Hepatocyte (in vitro differentiated cells): ENCODE results near the gene XYLB. TPM values are rescaled to one million over a fixed set of nuclear protein-coding genes. Genes with fewer than 3 reads are reported as not detected.

Source experiments
- DNase-seq: peaks from one replicate; pipeline ENCODE4 v3.0.0-alpha.2; 2016; ENCODE audit warnings: low spot score
- H2AFZ ChIP-seq: fragments of 200-600 bp; sonication (generic); 2 replicates; pipeline ENCODE4 v1.6.0; 2016; ENCODE audit warnings: antibody characterized with exemption, mild to moderate bottlenecking
- H3K27ac ChIP-seq: fragments of 200-600 bp; sonication (generic); 2 replicates; pipeline ENCODE4 v1.5.1; 2016; ENCODE audit warnings: mild to moderate bottlenecking
- H3K27me3 ChIP-seq: fragments of 200-600 bp; sonication (generic); 2 replicates; pipeline ENCODE4 v1.6.1; 2016
- H3K36me3 ChIP-seq: fragments of 200-600 bp; sonication (generic); replicated peaks from 2 replicates; pipeline ENCODE4 v1.5.1; 2016; ENCODE audit warnings: low read depth; ENCODE audit not compliant: insufficient read depth
- H3K4me1 ChIP-seq: fragments of 200-600 bp; sonication (generic); 2 replicates; pipeline ENCODE4 v1.5.1; 2016; ENCODE audit warnings: mild to moderate bottlenecking, moderate library complexity; ENCODE audit not compliant: insufficient read depth
- H3K4me2 ChIP-seq: fragments of 200-600 bp; sonication (generic); 2 replicates; pipeline ENCODE4 v1.6.0; 2016
- H3K4me3 ChIP-seq: fragments of 200-600 bp; sonication (generic); 2 replicates; pipeline ENCODE4 v1.5.1; 2016; ENCODE audit warnings: mild to moderate bottlenecking
- H3K79me2 ChIP-seq: fragments of 200-600 bp; sonication (generic); 2 replicates; pipeline ENCODE4 v1.6.0; 2017; ENCODE audit warnings: mild to moderate bottlenecking
- H3K9me2 ChIP-seq: fragments of 200-600 bp; sonication (generic); replicated peaks from 2 replicates; pipeline ENCODE4 v1.6.0; 2017; ENCODE audit warnings: mild to moderate bottlenecking; ENCODE audit not compliant: insufficient read depth
- H3K9me3 ChIP-seq: fragments of 200-600 bp; sonication (generic); 2 replicates; pipeline ENCODE4 v1.5.1; 2016; ENCODE audit warnings: low read depth, mild to moderate bottlenecking
- H4K20me1 ChIP-seq: fragments of 200-600 bp; sonication (generic); 2 replicates; pipeline ENCODE4 v1.6.0; 2016; ENCODE audit warnings: mild to moderate bottlenecking; ENCODE audit not compliant: insufficient read depth, poor library complexity, severe bottlenecking
- CTCF ChIP-seq: fragments of 200-600 bp; sonication (generic); IDR thresholded peaks from 2 replicates; pipeline ENCODE4 v1.5.1; 2016; ENCODE audit warnings: antibody characterized with exemption, mild to moderate bottlenecking; ENCODE audit not compliant: poor library complexity
- EZH2 ChIP-seq: fragments of 200-600 bp; sonication (generic); IDR thresholded peaks from 2 replicates; pipeline ENCODE4 v1.6.1; 2016; ENCODE audit warnings: antibody characterized with exemption, mild to moderate bottlenecking, borderline replicate concordance
- EZH2phosphoT487 ChIP-seq: fragments of 200-600 bp; sonication (generic); IDR thresholded peaks from one replicate; pipeline ENCODE4 v1.6.1; 2018; ENCODE audit warnings: antibody characterized with exemption, mild to moderate bottlenecking, low read depth, moderate library complexity; ENCODE audit not compliant: unreplicated experiment, severe bottlenecking
- WGBS: methylation state at CpG from one replicate; pipeline ENCODE4 v1.1.6; 2016; ENCODE audit warnings: low lambda C conversion rate; ENCODE audit errors: missing lambda C conversion rate; 5-methylcytosine and 5-hydroxymethylcytosine counted together
- polyA plus RNA-seq: library from polyadenylated mRNA; unstranded; fragments of >200 nt; fragmentation: Nextera tagmentation; extraction: Ambion mirVana; gene quantifications from 2 replicates; pipeline ENCODE4 v1.2.1, GENCODE V29; 2016
- total RNA-seq: library from RNA; depleted of rRNA; stranded (reverse); fragments of >200 nt; gene quantifications from 2 replicates; pipeline ENCODE4 v1.2.3, GENCODE V29; 2014

The XYLB gene
- total and polyA plus RNA-seq, 2 experiments from 2014 or later = 8.2 to 12.5 TPM

- peaks cover 40% of the 10 kb centered on the region for H3K79me2 ChIP-seq
- H2AFZ ChIP-seq = peak overlapping the region; percentile 86
- no peaks in the 10 kb centered on the region for H3K27me3 ChIP-seq
- H3K4me1 ChIP-seq = peaks cover 25% of the 10 kb centered on the region
- H3K9me3 ChIP-seq = no peaks in the 10 kb centered on the region
- WGBS = under 1% methylated on average over 23 of the region's 36 CpGs
- no peak for DNase-seq
- H4K20me1 ChIP-seq = peaks cover 24% of the 10 kb centered on the region
- H3K4me3 ChIP-seq = peak overlapping the region; percentile 20
- peak overlapping the region; percentile 93 for H3K27ac ChIP-seq
- H3K4me2 ChIP-seq = peak overlapping the region; percentile 99
- H3K36me3 ChIP-seq = no peaks in the 10 kb centered on the region
- no peaks in the 10 kb centered on the region for H3K9me2 ChIP-seq
- no peak for TF ChIP-seq EZH2phosphoT487
- no peak for TF ChIP-seq EZH2
- TF ChIP-seq CTCF = no peak
Measured at GRCh38 chr3:38453913-38454177, 107.3 kb downstream of the XYLB start.

DNA sequence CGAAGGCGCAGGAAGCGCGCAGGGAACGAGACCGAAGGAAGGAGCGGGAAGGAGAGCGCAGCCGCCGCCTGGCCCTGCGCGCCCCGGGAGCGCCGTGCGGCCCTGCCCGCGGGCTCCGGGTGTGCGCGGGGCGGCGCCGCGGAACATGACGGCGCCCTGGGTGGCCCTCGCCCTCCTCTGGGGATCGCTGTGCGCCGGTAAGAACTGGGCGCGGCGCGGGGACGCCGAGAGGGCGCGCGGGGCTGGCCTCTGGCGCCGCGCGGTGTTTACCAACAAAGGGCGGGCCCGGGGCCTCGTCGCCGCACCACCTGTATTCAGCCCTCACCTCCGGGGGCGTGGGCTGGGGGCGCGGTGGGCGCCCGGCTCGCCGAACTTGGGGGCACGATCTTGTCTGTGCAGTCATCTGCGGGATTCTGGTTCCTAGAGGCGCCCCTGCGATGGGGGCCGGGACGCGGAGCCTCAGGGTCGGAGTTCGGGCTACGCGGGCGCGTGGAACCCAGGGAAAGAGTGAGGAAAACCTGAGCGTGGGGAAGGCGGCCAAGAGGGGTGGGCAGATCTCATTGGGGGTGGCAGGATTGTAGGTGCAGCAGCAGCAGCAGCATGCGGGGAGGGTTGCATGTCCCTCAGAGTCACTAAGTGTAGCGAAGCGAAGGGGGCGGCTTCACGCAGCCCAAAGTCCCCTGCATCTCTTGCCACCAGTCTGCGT, 107.7 kb downstream of the XYLB start:
- Histone ChIP-seq H3K27ac (peak overlapping the region; percentile 93), H3K27me3 (no peaks in the 10 kb centered on the region), H3K9me3 (no peaks in the 10 kb centered on the region), H2AFZ (peak overlapping the region; percentile 86), H4K20me1 (peaks cover 29% of the 10 kb centered on the region), H3K36me3 (no peaks in the 10 kb centered on the region), H3K4me1 (peaks cover 25% of the 10 kb centered on the region), H3K4me2 (peak overlapping the region; percentile 99), H3K79me2 (peaks cover 45% of the 10 kb centered on the region), H3K9me2 (no peaks in the 10 kb centered on the region), H3K4me3 (peak overlapping the region; percentile 20)
- peak; percentile 79 for DNase-seq
- no peak for TF ChIP-seq CTCF
- TF ChIP-seq EZH2phosphoT487 = no peak
- no peak for TF ChIP-seq EZH2
- 1% methylated on average over 48 of the region's 78 CpGs for WGBS

DNA sequence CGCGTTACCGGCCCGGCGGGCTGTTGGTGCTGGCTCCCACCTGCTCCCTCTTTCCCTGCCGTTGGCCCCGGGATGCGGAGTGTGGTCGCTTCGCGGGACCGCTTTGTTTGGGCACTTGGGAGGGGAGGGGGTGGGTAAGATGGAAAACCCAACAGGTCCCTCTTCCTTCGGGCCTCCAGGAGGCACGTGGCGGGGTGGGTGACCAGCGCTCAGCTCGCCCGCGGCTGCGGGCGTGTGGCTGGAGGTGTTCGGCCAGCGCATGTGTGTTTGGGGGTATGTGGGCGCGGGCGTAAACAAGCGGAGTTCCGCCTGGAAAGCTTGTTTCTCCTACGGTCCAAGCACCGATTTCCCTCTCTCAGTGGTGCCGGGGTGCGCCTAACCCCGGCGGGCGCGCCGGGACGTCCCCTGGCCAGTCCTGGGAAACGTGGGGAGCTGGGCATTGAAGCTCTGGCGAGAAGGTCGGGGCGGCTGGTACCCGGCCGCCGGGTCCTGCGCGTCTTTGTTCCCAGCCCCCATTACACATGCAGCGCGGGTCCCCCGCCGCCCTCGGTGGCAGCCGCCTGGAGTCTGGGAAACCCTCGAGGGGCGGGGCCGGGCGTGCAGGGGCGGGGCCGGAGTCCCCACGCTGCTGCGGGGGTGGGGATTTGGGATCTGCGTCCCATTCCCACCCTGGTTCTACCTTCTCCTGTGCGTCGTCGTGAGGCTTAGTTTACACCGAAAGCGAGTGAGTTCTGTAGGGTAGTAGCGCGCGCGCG, 108.5 kb downstream of the XYLB start:
- Histone ChIP-seq H3K27me3 (no peaks in the 10 kb centered on the region), H3K4me1 (peaks cover 25% of the 10 kb centered on the region), H3K79me2 (peaks cover 53% of the 10 kb centered on the region), H3K4me2 (peak overlapping the region; percentile 99), H3K36me3 (no peaks in the 10 kb centered on the region), H2AFZ (peak overlapping the region; percentile 86), H3K9me3 (no peaks in the 10 kb centered on the region), H3K27ac (peak overlapping the region; percentile 93), H3K4me3 (peak overlapping the region; percentile 20), H3K9me2 (no peaks in the 10 kb centered on the region), H4K20me1 (peaks cover 34% of the 10 kb centered on the region)
- no peak for TF ChIP-seq EZH2phosphoT487
- TF ChIP-seq CTCF = no peak
- TF ChIP-seq EZH2 = no peak
- under 1% methylated on average over 51 of the region's 72 CpGs for WGBS
- DNase-seq = peak; percentile 88
